ENCODE results near the gene IQCF6.

DNA sequence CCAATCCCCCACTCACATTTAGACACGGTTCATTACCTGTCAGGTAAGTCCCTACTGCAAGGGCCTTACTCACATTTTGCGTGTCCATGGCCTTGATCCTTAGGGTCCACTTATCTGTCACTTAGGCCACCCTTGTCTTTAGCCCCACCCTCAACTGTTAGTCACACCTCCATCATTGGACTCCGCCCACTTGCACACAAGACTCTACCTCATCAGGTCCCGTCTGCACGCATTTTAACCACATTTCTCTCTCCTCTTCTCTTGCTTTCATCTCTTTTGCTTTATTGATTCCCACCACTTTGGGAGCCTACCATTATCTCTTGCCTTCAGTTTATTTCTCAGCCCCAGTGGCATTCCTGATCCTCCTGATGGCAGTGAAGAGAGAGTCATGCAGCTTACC, at the start of gene IQCF6:
- TF ChIP-seq POLR2AphosphoS5 (IDR thresholded peaks at IDR 0.05; ENCODE audit: borderline replicate concordance, low read depth, low read length): no peak
- no peak for TF ChIP-seq EZH2 (IDR thresholded peaks at IDR 0.05)
- TF ChIP-seq FOXP2 (optimal IDR thresholded peaks at IDR 0.05; ENCODE audit: control extremely low read depth, extremely low read length, insufficient read depth): no peak
